GM12878 (cell line): Measurements from ENCODE around the gene POU2F3. TPM values are rescaled to one million over a fixed set of nuclear protein-coding genes. Genes with fewer than 3 reads are reported as not detected.

Source experiments
- ASH2L ChIP-seq: fragments of 300-600, 200-600 bp; sonication (generic); IDR thresholded peaks from 2 replicates; pipeline ENCODE4 v1.6.1; 2017; ENCODE audit warnings: low read depth, mild to moderate bottlenecking, borderline replicate concordance
- ATF7 ChIP-seq: fragments of 450-650 bp; IDR thresholded peaks from 2 replicates; pipeline ENCODE4 v1.6.1; 2016; ENCODE audit warnings: low read depth, mild to moderate bottlenecking
- BCLAF1 ChIP-seq: fragments of 450-650 bp; IDR thresholded peaks from 2 replicates; pipeline ENCODE4 v1.6.1; 2017; ENCODE audit warnings: antibody characterized with exemption, mild to moderate bottlenecking, moderate library complexity
- CHD4 ChIP-seq: fragments of 200-600 bp; sonication (generic); IDR thresholded peaks from 2 replicates; pipeline ENCODE4 v1.6.1; 2016; ENCODE audit warnings: mild to moderate bottlenecking
- HSF1 ChIP-seq: fragments of 150-350 bp; IDR thresholded peaks from 2 replicates; pipeline ENCODE4 v1.6.1; 2014; ENCODE audit warnings: mild to moderate bottlenecking, low read depth, low read length
- IKZF1 ChIP-seq: fragments of 450-650 bp; conservative IDR thresholded peaks from 2 replicates; pipeline ENCODE4 v1.6.1; 2017; ENCODE audit warnings: antibody characterized with exemption, mild to moderate bottlenecking
- JUNB ChIP-seq: IDR thresholded peaks from 2 replicates; pipeline ENCODE4 v1.6.1; 2016; ENCODE audit warnings: antibody characterized with exemption, mild to moderate bottlenecking
- KAT2A ChIP-seq: conservative IDR thresholded peaks from 2 replicates; pipeline ENCODE4 v1.6.1; 2011; ENCODE audit warnings: low read depth, low read length; ENCODE audit not compliant: control insufficient read depth
- KDM1A ChIP-seq: fragments of 200-600 bp; sonication (generic); IDR thresholded peaks from 2 replicates; pipeline ENCODE4 v1.6.1; 2016; ENCODE audit warnings: borderline replicate concordance
- MEF2B ChIP-seq: fragments of 450-650 bp; IDR thresholded peaks from 2 replicates; pipeline ENCODE4 v1.6.1; 2018; ENCODE audit warnings: mild to moderate bottlenecking, moderate library complexity; ENCODE audit not compliant: partially characterized antibody, poor library complexity, severe bottlenecking
- MXI1 ChIP-seq: fragments of 150-350 bp; IDR thresholded peaks from 2 replicates; pipeline ENCODE4 v1.6.1; 2011; ENCODE audit warnings: low read depth, mild to moderate bottlenecking, inconsistent platforms, low read length, improper control_type of control experiment
- PBX3 ChIP-seq: IDR thresholded peaks from 2 replicates; pipeline ENCODE4 v1.6.1; 2011; ENCODE audit warnings: mild to moderate bottlenecking, low read depth, low read length, moderate library complexity; ENCODE audit not compliant: insufficient replicate concordance
- STAT3 ChIP-seq: IDR thresholded peaks from 2 replicates; pipeline ENCODE4 v1.6.1; 2011; ENCODE audit warnings: low read depth, low read length, improper control_type of control experiment
- SUZ12 ChIP-seq: fragments of 200-600 bp; sonication (generic); IDR thresholded peaks from one replicate; pipeline ENCODE4 v1.6.1; 2018; ENCODE audit warnings: antibody characterized with exemption, mild to moderate bottlenecking; ENCODE audit not compliant: unreplicated experiment
- TCF7 ChIP-seq: IDR thresholded peaks from 2 replicates; pipeline ENCODE4 v1.6.1; 2014; ENCODE audit warnings: antibody characterized with exemption, borderline replicate concordance
- USF1 ChIP-seq: IDR thresholded peaks from 2 replicates; pipeline ENCODE4 v1.6.1; 2011; ENCODE audit warnings: borderline replicate concordance, low read depth, mild to moderate bottlenecking, moderate library complexity, mixed read lengths, low read length; ENCODE audit not compliant: insufficient read depth; ENCODE audit errors: extremely low read length
- USF2 ChIP-seq: IDR thresholded peaks from 2 replicates; pipeline ENCODE4 v1.6.1; 2011; ENCODE audit warnings: low read depth, low read length, improper control_type of control experiment, borderline replicate concordance
- YBX1 ChIP-seq: fragments of 450-650 bp; IDR thresholded peaks from 2 replicates; pipeline ENCODE4 v1.6.1; 2016; ENCODE audit warnings: antibody characterized with exemption
- ZBED1 ChIP-seq: IDR thresholded peaks from 2 replicates; pipeline ENCODE4 v1.6.1; 2016; ENCODE audit warnings: borderline replicate concordance
- ZBTB33 ChIP-seq: fragments of 450-650 bp; IDR thresholded peaks from 2 replicates; pipeline ENCODE4 v1.6.1; 2017; ENCODE audit warnings: mild to moderate bottlenecking
- ZNF207 ChIP-seq: fragments of 450-650 bp; IDR thresholded peaks from 2 replicates; pipeline ENCODE4 v1.6.1; 2014; ENCODE audit warnings: antibody characterized with exemption, mild to moderate bottlenecking, borderline replicate concordance
- polyA plus RNA-seq, 11 experiments: library from polyadenylated mRNA; depleted of rRNA in 4 of 11; unstranded in 6 of 11; stranded (reverse) in 5 of 11; fragments of >200 nt; fragmentation: Nextera tagmentation in 4 of 11; fragmentation: Illumina TruSeq in 1 of 11; extraction: Ambion mirVana in 4 of 11; extraction: Trizol in 1 of 11; gene quantifications; 1 replicate in 1 of 11; 2 replicates in 10 of 11; pipeline versions ENCODE4 v1.2.1 to v1.2.3, GENCODE V29; 2011 to 2016; ENCODE audit warnings: inconsistent platforms in 2 of 11, missing spikeins in 2 of 11, low read depth in 1 of 11
- total RNA-seq, 4 experiments: library from RNA; depleted of rRNA in 3 of 4; stranded (reverse); fragments of >200 nt in 3 of 4; fragmentation: Illumina TruSeq in 1 of 4; extraction: Trizol in 1 of 4; gene quantifications; 2 replicates each; pipeline versions ENCODE4 v1.2.1 to v1.2.3, GENCODE V29; 2013 to 2021

The POU2F3 gene
- total and polyA plus RNA-seq, 10 of the 15 experiments (the other 5 are each of a cell fraction or from before 2014, with no cell fraction given) = 0.09 to 4.4 (median 0.33) TPM

GRCh38 chr11:120335908-120336640, 96.1 kb downstream of the POU2F3 start, which contains the start of gene ARHGEF12 (continued):
- TF ChIP-seq PBX3 = peak; percentile 82
- no peak for TF ChIP-seq TCF7
- TF ChIP-seq ATF7 = no peak
- no peak for TF ChIP-seq MEF2B
- TF ChIP-seq STAT3 = no peak
- TF ChIP-seq ZBTB33 = no peak
- no peak for TF ChIP-seq KDM1A
- TF ChIP-seq YBX1 = no peak
- no peak; the same call in 1 of the 2 replicates for TF ChIP-seq MXI1
- no peak for TF ChIP-seq JUNB
- TF ChIP-seq CHD4 = no peak
- peak; percentile 99 for TF ChIP-seq IKZF1
- TF ChIP-seq ASH2L = 0 out of 2 replicates have a peak, but pooled peaks have one; percentile 35
- TF ChIP-seq SUZ12 = no peak
- no peak for TF ChIP-seq ZNF207
- TF ChIP-seq USF2 = no peak
- no peak for TF ChIP-seq HSF1
- TF ChIP-seq USF1 = no peak
- TF ChIP-seq BCLAF1 = no peak
- no peak for TF ChIP-seq KAT2A
- TF ChIP-seq ZBED1 = no peak; the same call in 1 of the 2 replicates
